Stimulated activated naive CD8-positive, alpha-beta T cell treated with anti-CD3 and anti-CD28 coated beads, Interleukin-15, amount 100 ng/mL, for 72 hours (primary cell): ENCODE measurements around the gene PCDHGB1.
"Not testable (repeated sequence)": the region's sequence is repeated elsewhere in the genome, so short reads cannot be mapped to it uniquely, and the experiment has no call there.

ENCODE experiments used
- ATAC-seq: fragments of 150-1000 bp; cut with Tn5 transposase; 2 replicates; pipeline ENCODE4 v1.10.0; 2021; ENCODE audit warnings: mild to moderate bottlenecking, moderate library complexity
- DNase-seq, 2 donors: peaks; one replicate each; pipeline ENCODE4 v3.0.0; 2021 to 2022
- H3K27ac Mint-ChIP-seq, 2 donors: one replicate each; pipeline ENCODE4 v1.8.0; 2022; ENCODE audit warnings: mild to moderate bottlenecking in 2 of 2, mixed read lengths in 2 of 2, moderate library complexity in 2 of 2
- H3K27me3 Mint-ChIP-seq: one replicate; pipeline ENCODE4 v1.8.0; 2022; ENCODE audit warnings: mixed read lengths
- H3K4me1 Mint-ChIP-seq: one replicate; pipeline ENCODE4 v1.8.0; 2022; ENCODE audit warnings: mild to moderate bottlenecking, mixed read lengths
- H3K4me3 Mint-ChIP-seq, 2 donors: one replicate each; pipeline ENCODE4 v1.8.0; 2022; ENCODE audit warnings: mild to moderate bottlenecking in 2 of 2, mixed read lengths in 2 of 2, moderate library complexity in 1 of 2
- H3K9me3 Mint-ChIP-seq, 2 donors: one replicate each; pipeline ENCODE4 v1.8.0; 2022; ENCODE audit warnings: mixed read lengths in 2 of 2

Gene PCDHGB1

GRCh38 chr5:141338538-141339306, 11.2 kb upstream of the PCDHGB1 start, which contains the start of gene PCDHGA2:
PCDHGA2 (plus strand) TSS chr5:141338760.
- Mint-ChIP-seq H3K4me1 (no peaks in the 10 kb centered on the region), H3K27me3 (peaks cover 95% of the 10 kb centered on the region), H3K9me3 (peaks cover 56 to 62% of the 10 kb centered on the region in 2 donors), H3K4me3 (peak within 1 kb of the TSS; percentile 56 to 61), H3K27ac (no peak within 1 kb of the TSS)
- no peak for ATAC-seq
- no peak for DNase-seq

GRCh38 chr5:141340781-141341354, 9.0 kb upstream of the PCDHGB1 start:
- not testable (repeated sequence) for ATAC-seq, DNase-seq, H3K4me1 Mint-ChIP-seq, H3K4me3 Mint-ChIP-seq
- Mint-ChIP-seq H3K9me3 (peaks cover 50 to 65% of the 10 kb centered on the region in 2 donors), H3K27ac (peak overlapping the region in 1 of 2 donors; percentile 63), H3K27me3 (peaks cover 96% of the 10 kb centered on the region)

DNA sequence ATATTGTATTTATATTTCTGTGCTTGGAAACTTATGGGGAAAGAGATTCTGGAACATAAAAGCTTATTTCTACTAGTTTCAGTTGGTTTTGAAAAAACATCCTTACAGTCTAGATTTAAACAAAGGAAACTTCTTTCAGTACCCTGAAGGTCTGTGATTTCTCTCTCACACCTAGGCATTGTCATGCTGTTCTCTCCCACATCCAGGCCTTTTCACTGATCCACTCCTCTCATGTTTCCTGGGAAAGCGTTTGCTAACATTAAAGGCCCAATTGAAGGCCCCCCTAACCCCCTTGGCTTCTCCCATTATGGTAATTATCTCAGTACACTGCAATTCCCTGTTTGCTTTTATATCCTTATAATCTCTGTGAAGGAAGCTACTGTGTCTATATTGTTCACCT, 7.1 kb upstream of the PCDHGB1 start:
- Mint-ChIP-seq H3K27me3 (peaks cover 97% of the 10 kb centered on the region), H3K4me3 (no peak overlapping the region), H3K9me3 (peaks cover 40 to 66% of the 10 kb centered on the region in 2 donors), H3K27ac (no peak overlapping the region), H3K4me1 (no peaks in the 10 kb centered on the region)
- DNase-seq: no peak
- no peak for ATAC-seq

DNA sequence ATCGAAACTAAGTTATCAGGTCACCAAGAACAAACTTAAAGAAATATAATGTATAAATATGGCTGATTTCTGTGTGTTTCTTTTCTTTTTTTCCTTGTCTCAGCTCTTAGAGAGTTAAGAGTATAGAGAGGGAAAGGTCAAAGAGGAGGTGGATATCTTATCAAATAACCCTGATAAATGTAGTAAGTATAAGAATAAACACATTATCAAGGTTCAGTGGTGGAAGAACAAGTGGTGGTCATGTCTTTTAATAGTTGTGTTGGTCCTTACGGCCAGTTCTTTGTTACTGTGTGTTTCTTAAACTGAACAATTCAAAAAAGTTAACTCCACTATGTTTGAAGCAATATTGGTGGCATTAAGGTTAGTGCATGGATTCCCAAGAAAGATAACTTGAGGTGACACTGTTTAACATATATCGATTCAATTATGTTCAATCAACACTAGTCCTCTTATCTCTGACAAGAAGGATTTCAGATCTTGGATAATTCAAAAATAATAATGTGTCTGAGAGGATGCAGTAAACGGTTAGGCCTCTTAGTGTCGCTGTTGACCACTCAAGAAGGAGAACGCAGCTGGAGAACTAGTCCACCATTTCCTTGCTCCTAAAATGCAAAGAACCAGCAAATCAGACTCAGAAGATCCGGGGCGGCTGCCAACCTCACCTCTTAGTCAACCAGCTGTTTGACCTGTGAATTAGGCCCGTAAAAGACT, 6.5 kb upstream of the PCDHGB1 start, which contains the start of gene PCDHGA3:
Gene PCDHGA3, plus strand, starts transcription at position 588 of the 711 bp plus-strand sequence. CDS start 205 bp downstream, outside the sequence.
- H3K27me3 Mint-ChIP-seq: peaks cover 97% of the 10 kb centered on the region
- H3K27ac Mint-ChIP-seq: no peak within 1 kb of the TSS
- ATAC-seq (no peak), DNase-seq (no peak)
- no peaks in the 10 kb centered on the region for H3K4me1 Mint-ChIP-seq
- peak within 1 kb of the TSS; percentile 61 to 76 for H3K4me3 Mint-ChIP-seq
- H3K9me3 Mint-ChIP-seq: peaks cover 34 to 59% of the 10 kb centered on the region in 2 donors

- ATAC-seq (no peak), DNase-seq (no peak)
- Mint-ChIP-seq H3K9me3 (peaks cover 34 to 53% of the 10 kb centered on the region in 2 donors), H3K27ac (no peak overlapping the region), H3K4me1 (no peaks in the 10 kb centered on the region), H3K27me3 (peaks cover 96% of the 10 kb centered on the region), H3K4me3 (peak overlapping the region; percentile 61 to 76)
These were observed 5.9 kb upstream of the PCDHGB1 start for GRCh38 chr5:141343953-141344463.

DNA sequence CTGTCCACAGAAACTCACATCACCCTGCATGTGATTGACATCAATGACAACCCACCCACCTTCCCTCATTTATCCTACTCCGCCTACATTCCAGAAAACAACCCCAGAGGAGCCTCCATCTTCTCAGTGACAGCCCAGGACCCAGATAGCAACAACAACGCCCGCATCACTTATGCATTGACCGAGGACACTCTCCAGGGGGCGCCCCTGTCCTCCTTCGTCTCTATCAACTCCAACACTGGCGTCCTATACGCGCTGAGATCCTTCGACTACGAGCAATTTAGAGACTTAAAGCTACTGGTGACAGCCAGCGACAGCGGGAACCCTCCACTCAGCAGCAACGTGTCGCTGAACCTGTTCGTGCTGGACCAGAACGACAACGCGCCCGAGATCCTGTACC, 4.6 kb upstream of the PCDHGB1 start:
- ATAC-seq: no peak
- Mint-ChIP-seq H3K9me3 (peaks cover 30 to 52% of the 10 kb centered on the region in 2 donors), H3K4me1 (no peaks in the 10 kb centered on the region), H3K27me3 (peaks cover 90% of the 10 kb centered on the region), H3K4me3 (no peak overlapping the region), H3K27ac (no peak overlapping the region)
- DNase-seq: no peak

GRCh38 chr5:141346017-141346416, 3.9 kb upstream of the PCDHGB1 start:
- not testable (repeated sequence) for ATAC-seq, H3K4me1 Mint-ChIP-seq, H3K4me3 Mint-ChIP-seq, DNase-seq, H3K27ac Mint-ChIP-seq
- H3K27me3 Mint-ChIP-seq: peaks cover 90% of the 10 kb centered on the region
- H3K9me3 Mint-ChIP-seq: peaks cover 28 to 48% of the 10 kb centered on the region in 2 donors

DNA sequence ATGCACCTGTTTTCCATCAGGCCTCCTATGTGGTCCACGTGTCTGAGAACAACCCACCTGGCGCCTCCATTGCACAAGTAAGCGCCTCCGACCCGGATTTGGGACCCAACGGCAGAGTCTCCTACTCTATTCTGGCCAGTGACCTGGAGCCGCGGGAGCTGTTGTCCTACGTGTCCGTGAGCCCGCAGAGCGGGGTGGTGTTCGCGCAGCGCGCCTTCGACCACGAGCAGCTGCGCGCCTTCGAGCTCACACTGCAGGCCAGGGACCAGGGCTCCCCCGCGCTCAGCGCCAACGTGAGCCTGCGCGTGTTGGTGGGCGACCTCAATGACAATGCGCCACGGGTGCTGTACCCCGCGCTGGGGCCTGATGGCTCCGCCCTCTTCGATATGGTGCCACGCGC, 1.7 kb downstream of the PCDHGB1 start:
- no peak for DNase-seq
- ATAC-seq: no peak
- Mint-ChIP-seq H3K27ac (no peak overlapping the region), H3K4me1 (no peaks in the 10 kb centered on the region), H3K4me3 (no peak overlapping the region), H3K27me3 (peaks cover 85% of the 10 kb centered on the region), H3K9me3 (peaks cover 12 to 40% of the 10 kb centered on the region in 2 donors)

GRCh38 chr5:141354900-141355469, 5.1 kb downstream of the PCDHGB1 start, which contains the start of gene PCDHGA4:
PCDHGA4 (plus strand) TSS chr5:141355021; CDS start chr5:141355108, 87 bp downstream.
- Mint-ChIP-seq H3K9me3 (peaks cover 19 to 44% of the 10 kb centered on the region in 2 donors), H3K27ac (no peak within 1 kb of the TSS), H3K4me3 (peak within 1 kb of the TSS; percentile 64 to 73), H3K4me1 (peaks cover 4% of the 10 kb centered on the region), H3K27me3 (peaks cover 83% of the 10 kb centered on the region)
- DNase-seq (no peak), ATAC-seq (no peak)

DNA sequence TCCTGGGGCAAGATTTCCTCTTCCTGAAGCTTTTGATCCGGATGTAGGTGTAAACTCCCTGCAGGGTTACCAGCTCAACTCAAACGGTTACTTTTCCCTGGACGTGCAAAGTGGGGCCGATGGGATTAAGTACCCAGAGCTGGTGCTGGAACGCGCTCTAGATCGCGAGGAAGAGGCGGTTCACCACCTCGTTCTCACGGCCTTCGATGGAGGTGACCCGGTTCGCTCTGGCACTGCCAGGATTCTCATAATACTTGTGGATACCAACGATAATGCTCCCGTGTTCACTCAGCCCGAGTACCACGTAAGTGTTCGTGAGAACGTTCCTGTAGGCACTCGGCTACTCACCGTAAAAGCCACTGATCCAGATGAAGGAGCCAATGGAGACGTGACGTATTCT, 5.7 kb downstream of the PCDHGB1 start:
- H3K27ac Mint-ChIP-seq: no peak overlapping the region
- DNase-seq: no peak
- H3K4me1 Mint-ChIP-seq: peaks cover 6% of the 10 kb centered on the region
- H3K27me3 Mint-ChIP-seq: peaks cover 83% of the 10 kb centered on the region
- ATAC-seq: no peak
- peak overlapping the region in 1 of 2 donors; percentile 64 for H3K4me3 Mint-ChIP-seq
- peaks cover 20 to 44% of the 10 kb centered on the region in 2 donors for H3K9me3 Mint-ChIP-seq

GRCh38 chr5:141356133-141356532, 6.2 kb downstream of the PCDHGB1 start:
- H3K4me3 Mint-ChIP-seq: no peak overlapping the region
- peaks cover 20 to 49% of the 10 kb centered on the region in 2 donors for H3K9me3 Mint-ChIP-seq
- peaks cover 6% of the 10 kb centered on the region for H3K4me1 Mint-ChIP-seq
- DNase-seq (no peak), ATAC-seq (no peak)
- H3K27ac Mint-ChIP-seq: no peak overlapping the region
- peaks cover 83% of the 10 kb centered on the region for H3K27me3 Mint-ChIP-seq

DNA sequence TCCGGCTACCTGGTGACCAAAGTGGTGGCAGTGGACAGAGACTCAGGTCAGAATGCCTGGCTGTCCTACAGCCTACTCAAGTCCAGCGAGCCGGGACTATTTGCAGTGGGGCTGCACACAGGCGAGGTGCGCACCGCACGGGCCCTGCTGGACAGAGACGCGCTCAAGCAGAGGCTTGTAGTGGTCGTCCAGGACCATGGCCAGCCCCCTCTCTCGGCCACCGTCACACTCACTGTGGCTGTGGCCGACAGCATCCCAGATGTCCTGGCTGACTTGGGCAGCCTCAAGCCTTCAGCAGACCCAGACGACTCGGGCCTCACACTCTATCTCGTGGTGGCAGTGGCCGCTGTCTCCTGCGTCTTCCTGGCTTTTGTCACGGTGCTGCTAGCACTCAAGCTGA, 7.1 kb downstream of the PCDHGB1 start:
- H3K27me3 Mint-ChIP-seq: peaks cover 83% of the 10 kb centered on the region
- no peak overlapping the region for H3K4me3 Mint-ChIP-seq

GRCh38 chr5:141359790-141360426, 10.0 kb downstream of the PCDHGB1 start, which contains the start of gene PCDHGB2:
PCDHGB2 (plus strand) TSS chr5:141359994; CDS start chr5:141360136, 142 bp downstream.
- Mint-ChIP-seq H3K27ac (peak within 1 kb of the TSS in 1 of 2 donors; percentile 85), H3K9me3 (peaks cover 19 to 64% of the 10 kb centered on the region in 2 donors), H3K4me1 (peaks cover 6% of the 10 kb centered on the region), H3K4me3 (peak within 1 kb of the TSS; percentile 75 to 86), H3K27me3 (peaks cover 87% of the 10 kb centered on the region)
- ATAC-seq (peak; percentile 35), DNase-seq (no peak)

More for the DNA sequence above, 7.1 kb downstream of the PCDHGB1 start:
- ATAC-seq: no peak
- H3K27ac Mint-ChIP-seq: no peak overlapping the region
- peaks cover 20 to 57% of the 10 kb centered on the region in 2 donors for H3K9me3 Mint-ChIP-seq
- H3K4me1 Mint-ChIP-seq: peaks cover 6% of the 10 kb centered on the region
- DNase-seq: no peak

DNA sequence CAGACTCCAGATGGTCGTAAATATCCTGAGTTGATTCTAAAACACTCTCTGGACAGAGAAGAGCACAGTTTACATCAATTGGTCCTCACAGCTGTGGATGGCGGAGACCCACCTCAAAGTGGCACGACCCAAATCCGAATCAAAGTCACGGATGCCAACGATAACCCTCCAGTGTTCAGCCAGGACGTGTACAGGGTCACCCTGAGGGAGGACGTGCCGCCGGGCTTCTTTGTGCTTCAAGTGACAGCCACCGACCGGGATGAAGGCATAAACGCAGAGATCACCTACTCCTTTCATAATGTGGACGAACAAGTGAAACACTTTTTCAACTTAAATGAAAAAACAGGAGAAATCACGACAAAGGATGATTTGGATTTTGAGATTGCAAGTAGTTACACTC, 10.8 kb downstream of the PCDHGB1 start:
- Mint-ChIP-seq H3K4me3 (no peak overlapping the region), H3K9me3 (peaks cover 19 to 66% of the 10 kb centered on the region in 2 donors), H3K27ac (no peak overlapping the region), H3K4me1 (peaks cover 6% of the 10 kb centered on the region), H3K27me3 (peaks cover 87% of the 10 kb centered on the region)
- ATAC-seq (no peak), DNase-seq (no peak)
